HTR-8/SVneo (cell line): Measurements from ENCODE around the gene UBE2E2.

Experiments
- DNase-seq: peaks from one replicate; pipeline ENCODE4 v3.0.0; 2011; ENCODE audit warnings: low spot score, mixed read lengths; ENCODE audit not compliant: insufficient read length
- FAIRE-seq: peaks from 2 replicates; lab custom pipeline; 2011; peaks lifted over from hg19 to GRCh38; lab: Jason Lieb, UNC

UBE2E2 gene

DNA sequence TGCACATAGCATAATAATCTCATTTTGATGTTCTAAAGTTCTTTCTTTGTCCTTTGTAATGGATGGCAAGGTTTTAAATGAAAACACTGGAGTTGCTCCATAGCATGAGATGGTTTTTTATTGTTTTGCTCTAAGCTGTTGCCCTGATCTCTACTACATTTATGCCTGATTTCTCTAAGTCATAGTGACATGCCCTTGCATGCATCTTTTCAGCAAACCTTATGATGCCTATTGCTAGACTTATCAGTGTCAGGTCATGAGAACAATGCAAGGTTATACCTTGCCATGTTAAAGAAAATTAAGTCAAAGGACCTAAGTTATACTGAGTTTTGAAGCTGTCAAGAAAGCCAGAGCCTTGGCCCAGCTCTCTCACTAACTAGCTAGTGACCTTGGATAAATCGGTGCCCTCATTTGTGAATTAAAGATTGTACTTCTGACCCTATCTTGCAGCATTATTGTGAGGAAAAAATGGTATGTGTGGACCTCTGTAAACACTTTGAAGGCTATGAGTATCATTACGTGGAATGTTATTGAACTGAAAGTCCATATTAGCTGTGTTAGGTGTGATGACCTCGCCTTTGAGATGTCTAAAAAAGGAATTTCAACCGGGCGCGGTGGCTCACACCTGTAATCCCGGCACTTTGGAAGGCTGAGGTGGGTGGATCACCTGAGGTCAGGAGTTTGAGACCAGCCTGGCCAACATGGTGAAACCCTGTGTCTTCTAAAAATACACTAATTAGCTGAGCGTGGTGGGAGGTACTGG is 346.2 kb downstream of the UBE2E2 start:
- no peak for DNase-seq
- FAIRE-seq = no peak

DNA sequence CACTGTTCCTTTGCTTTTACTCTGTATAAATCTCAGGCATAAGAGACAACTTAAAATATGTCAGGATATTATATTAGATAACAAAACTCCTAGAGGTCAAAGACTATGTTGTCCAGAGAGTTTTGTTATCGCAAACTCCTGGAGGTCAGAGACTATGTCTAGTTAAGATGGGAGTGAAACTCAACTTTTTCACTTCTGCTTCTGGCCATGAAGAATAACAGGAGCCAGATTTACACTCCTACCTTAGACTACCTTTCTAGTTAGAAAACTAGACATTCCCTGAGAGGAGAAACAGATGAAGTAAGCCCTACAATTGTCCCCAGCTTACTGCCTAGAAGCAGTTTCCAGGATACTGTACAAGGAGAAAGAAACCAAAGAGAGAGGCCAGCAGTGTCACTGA is 347.3 kb downstream of the UBE2E2 start:
- FAIRE-seq (no peak), DNase-seq (no peak)

DNA sequence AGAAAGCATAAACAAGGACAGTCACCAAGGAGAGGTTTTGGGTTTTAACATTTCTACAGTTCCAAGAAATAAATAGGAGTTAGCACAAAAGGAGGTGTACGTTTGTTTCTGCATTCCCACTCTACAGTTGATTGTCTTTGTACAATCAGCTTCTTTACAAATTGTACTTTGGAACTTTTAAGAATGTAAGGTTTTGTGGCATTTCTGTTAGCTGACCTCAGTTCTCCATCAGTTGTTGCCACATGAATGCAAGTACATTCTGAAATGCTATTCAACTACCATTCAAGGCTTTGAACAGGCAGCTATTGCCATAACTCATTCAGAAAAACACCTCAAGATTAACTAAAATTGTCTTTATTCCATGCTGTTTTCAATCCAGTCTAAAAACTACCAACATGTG is 349.4 kb downstream of the UBE2E2 start:
- DNase-seq (no peak), FAIRE-seq (no peak)

DNA sequence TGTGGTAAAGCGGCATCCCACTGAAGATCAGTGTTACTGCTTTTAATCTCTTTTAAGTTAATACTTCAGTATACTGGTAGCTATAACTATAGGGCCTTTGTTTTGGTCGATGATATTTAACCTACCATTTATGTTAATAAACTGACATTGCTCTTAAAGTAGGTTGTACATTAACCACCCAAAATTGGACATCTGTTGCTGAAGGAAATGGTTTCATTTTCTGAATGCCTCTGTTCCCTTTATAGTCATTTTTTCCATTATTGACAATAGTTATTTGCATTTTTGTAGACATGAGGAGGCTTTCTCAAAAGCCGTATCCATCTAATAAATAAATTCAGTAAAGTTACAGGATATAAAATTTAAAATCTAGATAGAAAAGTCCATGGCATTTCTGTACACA is 350.2 kb downstream of the UBE2E2 start:
- no peak for FAIRE-seq
- no peak for DNase-seq

DNA sequence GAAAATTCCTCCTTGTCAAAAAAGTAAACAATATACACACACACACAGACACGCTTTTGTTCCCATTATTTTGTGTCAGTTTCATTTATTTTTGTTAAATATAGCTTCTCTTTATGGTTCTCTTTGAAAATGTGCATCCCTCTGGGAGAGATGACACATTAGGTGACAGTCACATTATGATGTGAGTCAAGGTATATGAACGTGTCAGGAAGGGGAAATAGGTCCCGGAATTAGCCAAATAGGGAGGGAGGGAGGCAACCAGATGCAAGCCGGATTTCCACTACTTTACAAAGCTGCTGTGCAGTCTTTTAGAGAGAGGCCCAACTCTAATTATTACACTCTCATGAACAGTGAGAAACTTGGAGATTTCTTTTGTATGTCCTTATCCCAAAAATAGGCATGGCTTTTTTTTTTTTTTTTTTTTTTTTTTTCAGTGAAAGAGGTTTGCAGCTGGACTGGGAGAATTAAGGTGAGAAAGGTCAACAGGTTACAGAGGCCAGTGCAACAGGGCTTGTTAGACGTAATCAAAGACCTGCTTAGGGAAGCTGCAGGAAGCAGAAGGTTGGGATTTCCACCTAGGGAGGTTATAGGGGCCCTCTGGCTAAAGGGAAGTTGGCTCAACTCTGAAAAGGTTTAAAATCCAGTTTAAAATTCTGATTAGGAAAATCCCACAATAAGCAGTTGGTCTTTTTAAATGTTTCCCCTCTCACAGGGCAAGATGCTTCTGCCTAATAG is 362.1 kb downstream of the UBE2E2 start:
- no peak for FAIRE-seq
- DNase-seq = no peak

DNA sequence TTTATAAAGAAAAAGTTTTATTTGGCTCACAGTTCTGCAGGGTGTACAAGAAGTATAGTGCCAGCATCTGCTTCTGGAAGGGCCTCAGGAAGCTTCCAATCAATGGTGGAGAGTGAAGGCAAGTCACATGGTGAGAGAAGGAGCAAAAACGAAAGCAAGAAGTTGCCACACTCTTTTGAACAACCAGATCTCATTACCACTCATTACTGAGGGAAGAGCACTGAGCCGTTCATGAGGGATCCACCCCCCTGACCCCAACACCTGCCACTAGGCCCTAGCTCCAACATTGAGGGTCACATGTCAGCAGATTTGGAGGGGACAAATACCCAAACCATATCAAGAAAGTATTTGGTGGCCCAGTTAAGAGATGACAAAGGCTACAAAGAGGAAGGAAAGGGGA is 363.4 kb downstream of the UBE2E2 start:
- FAIRE-seq = no peak
- DNase-seq = no peak

DNA sequence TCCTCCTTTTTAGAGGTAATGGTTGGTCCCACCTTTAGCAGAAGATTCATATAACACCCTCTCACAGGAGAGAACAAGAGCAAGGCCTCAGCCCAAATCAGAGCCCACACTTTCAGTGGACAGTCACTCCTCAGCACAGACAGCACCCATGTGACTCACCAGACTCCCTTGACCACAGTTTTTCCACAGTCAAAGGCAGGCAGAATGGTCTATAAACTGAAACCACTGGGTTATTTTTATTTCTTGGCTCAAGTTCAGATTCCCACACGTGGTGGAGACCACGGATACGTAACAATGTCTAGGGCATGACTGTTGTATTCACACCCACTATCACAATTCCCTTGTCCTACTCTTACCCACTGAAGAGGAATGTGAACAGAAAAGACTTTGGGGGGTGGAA is 364.8 kb downstream of the UBE2E2 start:
- DNase-seq (peak; percentile 10), FAIRE-seq (no peak)

DNA sequence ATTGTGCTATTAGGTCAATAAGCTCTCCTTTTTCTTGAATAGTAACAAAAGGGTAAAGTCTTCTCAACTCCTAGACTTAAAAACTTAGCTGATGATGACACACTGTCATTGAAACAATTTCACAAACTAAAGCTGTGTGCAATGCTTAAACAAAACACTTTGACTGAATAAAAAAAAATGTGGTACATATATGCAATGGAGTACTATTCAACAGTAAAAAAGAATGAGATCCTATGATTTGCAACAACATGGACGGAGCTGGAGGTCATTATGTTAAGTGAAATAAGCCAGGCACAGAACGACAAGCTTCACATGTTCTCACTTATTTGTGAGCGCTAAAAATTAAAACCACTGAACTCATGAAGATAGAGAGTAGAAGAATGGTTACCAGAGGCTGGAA is 370.7 kb downstream of the UBE2E2 start:
- FAIRE-seq = no peak

DNA sequence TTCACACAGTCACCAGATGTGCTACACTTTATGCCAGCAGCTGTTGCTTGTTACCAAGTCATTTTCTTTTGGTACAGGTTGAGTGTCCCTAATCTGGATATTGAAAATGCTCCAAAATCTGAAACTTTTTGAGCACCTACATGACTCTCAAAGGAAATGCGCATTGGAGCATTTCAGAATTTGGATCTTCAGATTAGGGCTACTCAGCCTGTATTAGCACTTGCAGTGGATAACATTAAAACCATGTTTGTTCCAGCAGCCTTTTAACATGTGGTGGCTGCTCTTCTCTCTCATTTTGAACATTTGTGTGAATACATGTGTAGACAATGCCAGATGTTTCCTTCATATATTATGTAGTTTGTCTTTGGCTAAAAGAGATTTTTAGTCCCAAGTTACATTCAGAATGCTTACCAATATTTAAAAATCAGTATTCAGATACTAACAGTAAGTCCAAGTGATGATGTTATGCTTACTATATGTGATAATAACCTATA is 371.7 kb downstream of the UBE2E2 start:
- FAIRE-seq = no peak

More for the DNA sequence above, 370.7 kb downstream of the UBE2E2 start:
- no peak for DNase-seq

DNA sequence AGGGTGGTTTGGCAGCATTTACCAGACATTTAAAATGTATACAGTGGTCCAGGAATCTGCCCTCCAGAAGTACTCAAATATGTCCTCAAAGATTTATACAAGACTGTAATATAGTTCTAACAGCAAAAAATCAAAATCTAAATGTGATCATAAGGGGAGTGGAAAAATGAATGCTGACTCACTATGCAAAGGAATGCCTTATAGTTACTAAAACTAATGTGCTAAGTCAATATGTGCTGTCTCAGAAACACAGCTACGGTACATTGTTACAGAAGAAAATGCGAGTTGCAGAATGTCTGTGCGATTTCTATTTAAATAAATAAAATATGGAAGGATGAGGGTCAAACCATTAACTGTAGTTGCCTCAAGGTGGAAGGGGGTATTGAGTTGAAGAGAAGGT is 372.6 kb downstream of the UBE2E2 start:
- DNase-seq = no peak

More for the DNA sequence above, 371.7 kb downstream of the UBE2E2 start:
- no peak for DNase-seq

DNA sequence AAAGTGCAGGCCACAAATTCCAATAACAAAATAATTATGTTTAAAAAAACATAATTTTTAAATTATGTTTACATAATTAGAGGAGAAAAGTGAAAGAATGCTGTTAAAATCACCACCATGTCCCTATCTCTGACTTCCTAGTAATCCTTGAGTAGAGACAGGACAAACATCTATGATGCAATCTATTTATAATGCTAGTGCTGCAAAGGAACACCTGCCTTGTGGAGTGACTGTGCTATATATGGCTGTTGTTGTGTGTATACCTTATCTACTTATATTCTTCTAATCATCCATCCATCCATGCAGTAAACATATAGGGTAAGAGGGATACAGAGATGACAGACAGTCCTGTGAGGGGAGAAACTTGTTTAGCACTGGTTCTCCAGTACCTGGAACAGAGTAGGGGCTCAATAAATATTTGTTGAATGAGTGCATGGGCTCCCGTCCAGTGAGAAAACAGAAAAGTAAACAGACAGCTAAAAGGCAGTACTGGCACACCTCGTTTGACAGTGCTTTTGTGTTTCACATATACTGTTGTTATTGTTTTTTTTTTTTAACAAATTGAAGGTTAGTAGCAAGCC is 373.3 kb downstream of the UBE2E2 start:
- no peak for FAIRE-seq
- no peak for DNase-seq

More for the DNA sequence above, 372.6 kb downstream of the UBE2E2 start:
- FAIRE-seq = no peak

DNA sequence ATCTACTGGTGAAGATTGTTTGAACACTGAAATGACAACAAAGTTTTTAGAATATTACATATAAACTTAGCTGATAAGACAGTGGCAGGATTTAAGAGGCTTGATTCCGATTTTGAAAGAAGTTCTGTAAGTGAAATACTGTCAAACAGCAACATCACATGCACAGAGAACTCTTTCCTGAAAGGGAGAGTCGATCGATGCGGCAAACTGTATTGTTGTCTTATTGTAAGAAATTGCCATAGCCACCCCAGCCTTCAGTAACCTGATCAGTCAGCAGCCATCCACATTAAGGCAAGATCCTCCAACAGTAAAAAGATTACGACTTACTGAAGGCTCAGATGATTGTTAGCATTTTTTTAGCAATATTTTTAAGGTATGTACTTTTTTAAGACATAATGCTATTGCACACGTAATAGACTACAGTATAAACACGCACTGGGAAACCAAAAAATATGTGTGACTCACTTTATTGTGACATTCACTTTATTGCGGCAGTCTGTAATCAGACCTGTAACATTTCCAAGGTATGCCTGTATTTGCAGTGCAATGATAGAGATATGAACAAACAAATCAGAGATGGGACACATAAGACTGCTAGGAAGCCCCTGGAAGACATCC is 377.1 kb downstream of the UBE2E2 start:
- DNase-seq (no peak), FAIRE-seq (no peak)

DNA sequence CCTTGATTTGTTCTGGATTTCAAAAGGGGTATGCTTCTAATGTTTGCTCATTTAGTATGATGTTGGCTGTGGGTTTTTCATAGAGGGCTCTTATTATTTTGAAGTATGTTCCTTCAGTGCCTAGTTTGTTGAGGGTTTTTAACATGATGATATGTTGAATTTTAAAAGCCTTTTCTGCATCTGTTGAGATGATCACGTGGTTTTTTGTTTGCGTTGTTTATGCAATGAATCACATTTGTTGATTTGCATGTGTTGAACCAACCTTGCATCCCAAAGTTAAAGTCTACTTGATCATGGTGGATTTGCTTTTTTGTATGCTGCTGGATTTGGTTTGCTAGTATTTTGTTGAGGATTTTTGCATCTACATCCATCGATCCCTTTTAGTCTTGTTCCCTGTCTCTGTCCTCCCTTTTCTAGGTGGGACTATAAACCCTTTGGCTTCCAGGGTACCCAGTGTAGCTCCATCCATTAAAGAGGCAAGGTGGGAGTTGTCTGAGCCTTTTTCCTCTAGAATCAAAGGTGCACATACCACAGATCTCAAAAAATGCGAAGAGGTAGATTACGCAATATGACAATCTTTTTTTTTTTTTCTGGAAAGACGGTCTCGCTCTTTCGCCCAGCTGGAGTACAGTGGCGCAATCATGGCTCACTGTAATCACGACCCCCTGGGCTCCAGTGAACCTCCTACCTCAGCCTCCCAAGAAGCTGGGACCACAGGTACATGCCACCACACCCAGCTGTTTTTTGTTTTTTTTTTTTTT is 381.0 kb downstream of the UBE2E2 start:
- FAIRE-seq (peak; percentile 28), DNase-seq (no peak)

DNA sequence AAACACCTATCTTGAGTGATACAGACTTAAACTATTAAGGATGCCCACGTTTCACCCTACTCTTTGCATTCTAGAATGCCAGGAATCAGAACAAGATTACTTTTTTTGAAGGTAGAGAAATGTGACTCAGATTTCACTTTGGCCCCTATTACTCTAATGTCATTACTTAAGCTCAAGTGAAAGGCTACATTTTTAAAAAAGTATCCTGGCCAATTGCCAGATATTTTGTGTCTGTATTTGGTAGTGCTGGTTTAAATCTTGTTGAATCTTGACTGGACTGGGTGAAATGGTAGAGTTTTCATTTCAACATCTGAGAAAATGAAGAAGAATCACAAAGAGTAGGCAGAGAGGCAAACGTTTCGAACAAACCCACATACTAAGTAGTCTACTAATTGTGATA is 384.4 kb downstream of the UBE2E2 start:
- DNase-seq = no peak

DNA sequence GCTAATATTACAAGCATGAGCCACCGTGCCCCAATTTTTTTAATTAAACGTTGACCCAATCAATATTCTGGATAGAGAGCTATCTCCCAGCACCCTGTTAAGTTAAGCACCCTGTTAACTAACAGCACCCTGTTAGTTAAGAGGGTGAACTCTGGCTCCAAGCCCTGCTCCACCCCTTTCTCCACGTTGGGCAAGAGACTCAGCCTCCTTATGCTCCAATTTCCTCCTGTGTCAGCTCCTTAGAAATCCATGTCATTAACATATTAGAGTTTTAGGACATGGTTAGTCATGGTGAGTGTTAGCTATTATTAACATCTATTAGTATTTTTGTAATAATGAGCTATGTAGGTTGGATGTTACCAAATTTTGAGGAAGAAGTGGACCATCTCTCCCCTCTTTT is 385.4 kb downstream of the UBE2E2 start:
- FAIRE-seq (no peak), DNase-seq (no peak)

More for the DNA sequence above, 384.4 kb downstream of the UBE2E2 start:
- FAIRE-seq = no peak

DNA sequence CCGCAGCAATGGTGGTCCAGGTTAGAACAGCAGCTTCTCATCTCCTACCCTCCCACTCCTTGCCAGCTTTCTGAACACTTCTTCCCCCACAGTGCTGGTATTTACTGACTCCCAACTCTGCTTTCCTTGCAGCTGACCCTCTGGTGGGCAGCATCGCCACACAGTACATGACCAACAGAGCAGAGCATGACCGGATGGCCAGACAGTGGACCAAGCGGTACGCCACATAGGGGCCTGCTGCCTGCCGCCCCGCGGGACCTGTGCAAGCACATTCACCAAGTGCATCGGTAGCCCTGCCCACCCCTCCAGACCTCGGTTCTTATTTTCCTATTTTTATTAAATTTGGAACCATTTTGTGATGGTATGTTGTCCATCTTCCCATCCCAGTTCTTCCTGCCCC is 386.5 kb downstream of the UBE2E2 start:
- FAIRE-seq = no peak
- no peak for DNase-seq

DNA sequence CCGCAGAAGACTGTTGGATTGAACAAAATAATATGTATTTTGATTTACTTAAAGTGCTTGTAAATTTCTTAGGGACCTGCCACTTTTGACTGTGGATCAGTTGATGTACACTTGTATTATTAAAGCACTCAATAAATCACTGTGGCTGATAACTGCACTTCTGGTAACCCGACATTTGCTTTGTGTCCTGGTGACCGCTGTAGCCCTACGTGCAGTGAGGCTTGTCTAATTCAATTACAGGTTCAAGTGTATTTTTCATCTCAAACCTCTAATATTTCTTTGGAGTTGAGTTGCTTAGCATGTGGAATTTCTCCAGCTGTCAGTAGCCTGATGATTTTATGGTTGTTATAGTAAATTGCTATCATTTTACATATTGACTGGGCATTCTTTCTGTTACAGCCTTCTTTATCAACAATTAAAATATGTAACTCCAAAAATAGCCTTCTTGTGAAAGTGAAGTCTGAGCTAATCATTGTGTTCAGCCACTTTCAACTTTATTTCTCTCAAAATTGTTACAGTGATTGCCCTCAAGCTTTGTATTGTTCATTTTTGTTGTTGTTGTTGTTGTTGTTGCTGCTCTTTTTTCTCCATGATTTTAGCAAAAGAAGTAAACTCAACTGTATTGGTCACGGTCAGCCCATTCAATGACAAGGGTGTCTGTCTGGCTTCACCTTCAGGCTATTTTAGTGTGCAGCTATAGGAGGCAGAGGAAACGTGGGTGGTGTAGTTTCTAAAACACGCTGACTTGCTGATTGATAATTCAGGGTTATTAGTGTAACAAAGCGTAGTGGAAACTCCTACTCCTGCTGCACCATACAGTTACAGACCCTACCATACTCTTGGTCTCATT is 387.5 kb downstream of the UBE2E2 start:
- FAIRE-seq (no peak), DNase-seq (no peak)

DNA sequence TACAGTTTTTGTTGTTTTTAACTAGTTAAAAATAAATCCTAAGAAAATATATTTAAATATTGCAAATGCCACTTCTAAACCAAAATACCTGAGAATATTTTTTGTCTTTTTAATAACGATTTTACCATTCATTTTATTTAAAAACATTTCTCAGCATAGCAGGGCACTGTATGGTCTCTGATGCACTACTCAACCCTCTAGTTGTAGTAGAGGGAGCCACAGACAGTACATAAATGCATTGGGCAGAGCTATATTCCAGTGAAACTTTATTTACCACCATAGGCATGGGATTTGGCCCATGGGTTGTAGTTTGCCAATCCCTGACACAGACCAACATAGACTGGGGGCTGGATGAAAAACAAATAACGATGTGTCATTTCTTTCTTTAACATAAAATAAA is 388.2 kb downstream of the UBE2E2 start:
- DNase-seq = no peak
- no peak for FAIRE-seq
